Upper lobe of left lung (tissue), 4 donors: ENCODE measurements around the gene SELENOI.

Experiments used
- CTCF ChIP-seq, 6 experiments: fragments of 450-650 bp in 4 of 6; fragments of 200-600 bp in 2 of 6; sonication (generic) in 2 of 6; IDR thresholded peaks; one replicate each; pipeline ENCODE4 v1.5.1; 2016 to 2019; ENCODE audit warnings: antibody characterized with exemption in 6 of 6
- EP300 ChIP-seq, 4 donors: sonication (generic); formaldehyde crosslinking; IDR thresholded peaks; one replicate each; pipeline ENCODE4 v1.5.1; 2017; ENCODE audit warnings: antibody characterized with exemption in 4 of 4, control low read depth in 2 of 4
- POLR2A ChIP-seq, 4 donors: fragments of 450-650 bp; IDR thresholded peaks; one replicate each; pipeline ENCODE4 v1.5.1; 2016 to 2017; ENCODE audit warnings: antibody characterized with exemption in 4 of 4, mild to moderate bottlenecking in 2 of 4

- TF ChIP-seq CTCF (IDR thresholded peaks at IDR 0.05) (no peak), POLR2A (IDR thresholded peaks at IDR 0.05) (no peak), EP300 (IDR thresholded peaks at IDR 0.05) (no peak)
Observed at GRCh38 chr2:26316041-26316440, 29.9 kb upstream of the SELENOI start.
